HEK293 (cell line): ENCODE data around the gene POLR1D.

Source experiments
- CTCF ChIA-PET: fragments of 350-600 bp; formaldehyde crosslinking; extraction: SDS; loops from one replicate; lab custom pipeline; 2021; ENCODE audit warnings: antibody characterized with exemption; lab: Yijun Ruan, JAX
- POLR2A ChIA-PET: fragments of 300-600 bp; formaldehyde crosslinking; extraction: SDS; loops from one replicate; lab custom pipeline; 2020; ENCODE audit warnings: antibody characterized with exemption, inconsistent platforms; lab: Yijun Ruan, JAX
- H3K27ac ChIP-seq: fragments of 200-500 bp; sonication (Bioruptor generic); 2 replicates; pipeline ENCODE4 v1.5.1; 2014; ENCODE audit warnings: low read depth, low read length, control low read depth, inconsistent platforms; ENCODE audit errors: extremely low read depth
- H3K36me3 ChIP-seq, 2 experiments: fragments of 200-500 bp in 1 of 2; sonication (Bioruptor generic) in 1 of 2; 1 replicate in 1 of 2; 2 replicates in 1 of 2; pipeline ENCODE4 v1.5.1; 2014 to 2017; ENCODE audit warnings: inconsistent platforms in 2 of 2, low read length in 2 of 2; ENCODE audit not compliant: control insufficient read depth in 2 of 2, insufficient read depth in 1 of 2
- H3K4me1 ChIP-seq: fragments of 200-500 bp; sonication (Bioruptor generic); 2 replicates; pipeline ENCODE4 v1.5.1; 2014; ENCODE audit warnings: mild to moderate bottlenecking, low read length, inconsistent platforms; ENCODE audit not compliant: control insufficient read depth, insufficient read depth
- H3K4me3 ChIP-seq: 2 replicates; pipeline ENCODE4 v1.5.1; 2011; ENCODE audit warnings: low read depth, mild to moderate bottlenecking, control low read depth, low read length, moderate library complexity
- H3K9me3 ChIP-seq: fragments of 200-500 bp; sonication (Bioruptor generic); 2 replicates; pipeline ENCODE4 v1.5.1; 2014; ENCODE audit warnings: low read depth, low read length, inconsistent platforms; ENCODE audit not compliant: control insufficient read depth, insufficient read depth
- KLF10 ChIP-seq: fragments of 450-650 bp; IDR thresholded peaks from 2 replicates; pipeline ENCODE4 v1.5.1; 2018; ENCODE audit warnings: missing biosample characterization, mild to moderate bottlenecking, missing genetic modification characterization
- SCRT1 ChIP-seq: fragments of 450-650 bp; formaldehyde crosslinking; IDR thresholded peaks from 2 replicates; pipeline ENCODE4 v1.5.1; 2016; ENCODE audit warnings: missing biosample characterization, missing genetic modification characterization, borderline replicate concordance
- SETDB1 ChIP-seq: IDR thresholded peaks from one replicate; pipeline ENCODE4 v1.6.1; 2017; ENCODE audit warnings: mild to moderate bottlenecking, low read length, moderate library complexity, mixed read lengths; ENCODE audit not compliant: insufficient read length
- YY1 ChIP-seq: fragments of 450-650 bp; formaldehyde crosslinking; IDR thresholded peaks from 2 replicates; pipeline ENCODE4 v1.5.1; 2018; ENCODE audit warnings: missing biosample characterization, missing genetic modification characterization
- ZBTB21 ChIP-seq: fragments of 450-650 bp; formaldehyde crosslinking; IDR thresholded peaks from 2 replicates; pipeline ENCODE4 v1.5.1; 2017; ENCODE audit warnings: missing biosample characterization, missing genetic modification characterization
- ZNF146 ChIP-seq: fragments of 450-650 bp; formaldehyde crosslinking; IDR thresholded peaks from 2 replicates; pipeline ENCODE4 v1.5.1; 2016; ENCODE audit warnings: missing biosample characterization, missing genetic modification characterization
- ZNF223 ChIP-seq: fragments of 450-650 bp; formaldehyde crosslinking; IDR thresholded peaks from 2 replicates; pipeline ENCODE4 v1.5.1; 2016; ENCODE audit warnings: missing biosample characterization, missing genetic modification characterization
- ZNF404 ChIP-seq: fragments of 450-650 bp; formaldehyde crosslinking; IDR thresholded peaks from 2 replicates; pipeline ENCODE4 v1.5.1; 2017; ENCODE audit warnings: missing biosample characterization, missing genetic modification characterization
- ZNF416 ChIP-seq: fragments of 450-650 bp; formaldehyde crosslinking; IDR thresholded peaks from 2 replicates; pipeline ENCODE4 v1.5.1; 2016; ENCODE audit warnings: missing biosample characterization, missing genetic modification characterization
- ZNF433 ChIP-seq: fragments of 450-650 bp; formaldehyde crosslinking; IDR thresholded peaks from 2 replicates; pipeline ENCODE4 v1.5.1; 2016; ENCODE audit warnings: missing biosample characterization, missing genetic modification characterization, low read depth
- ZNF501 ChIP-seq: fragments of 450-650 bp; formaldehyde crosslinking; IDR thresholded peaks from 2 replicates; pipeline ENCODE4 v1.5.1; 2016; ENCODE audit warnings: missing biosample characterization, missing genetic modification characterization
- ZNF555 ChIP-seq: fragments of 450-650 bp; formaldehyde crosslinking; conservative IDR thresholded peaks from 2 replicates; pipeline ENCODE4 v1.5.1; 2017; ENCODE audit warnings: missing biosample characterization, mild to moderate bottlenecking, missing genetic modification characterization, inconsistent platforms
- ZNF791 ChIP-seq: fragments of 450-650 bp; formaldehyde crosslinking; IDR thresholded peaks from 2 replicates; pipeline ENCODE4 v1.5.1; 2016; ENCODE audit warnings: missing biosample characterization, missing genetic modification characterization
- TF ChIP-seq, protein P1 (sequence below): IDR thresholded peaks from 2 replicates; pipeline ENCODE4 v1.6.1; 2011; ENCODE audit warnings: mild to moderate bottlenecking, low read depth, low read length, borderline replicate concordance
- TF ChIP-seq, protein P2 (sequence below): fragments of 450-650 bp; formaldehyde crosslinking; conservative IDR thresholded peaks from 2 replicates; pipeline ENCODE4 v1.5.1; 2016; ENCODE audit warnings: low read depth, missing biosample characterization, missing genetic modification characterization
- TF ChIP-seq, protein P3 (sequence below): fragments of 450-650 bp; formaldehyde crosslinking; IDR thresholded peaks from 2 replicates; pipeline ENCODE4 v1.5.1; 2016; ENCODE audit warnings: missing biosample characterization, missing genetic modification characterization, low read depth

POLR1D gene

GRCh38 chr13:27600711-27601110 is 21.0 kb upstream of the POLR1D start (continued):
- TF ChIP-seq, protein P1, sequence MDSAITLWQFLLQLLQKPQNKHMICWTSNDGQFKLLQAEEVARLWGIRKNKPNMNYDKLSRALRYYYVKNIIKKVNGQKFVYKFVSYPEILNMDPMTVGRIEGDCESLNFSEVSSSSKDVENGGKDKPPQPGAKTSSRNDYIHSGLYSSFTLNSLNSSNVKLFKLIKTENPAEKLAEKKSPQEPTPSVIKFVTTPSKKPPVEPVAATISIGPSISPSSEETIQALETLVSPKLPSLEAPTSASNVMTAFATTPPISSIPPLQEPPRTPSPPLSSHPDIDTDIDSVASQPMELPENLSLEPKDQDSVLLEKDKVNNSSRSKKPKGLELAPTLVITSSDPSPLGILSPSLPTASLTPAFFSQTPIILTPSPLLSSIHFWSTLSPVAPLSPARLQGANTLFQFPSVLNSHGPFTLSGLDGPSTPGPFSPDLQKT = no peak
- TF ChIP-seq ZNF416 (tag by site-specific recombination) = no peak
- no peak for TF ChIP-seq ZNF404 (tag by site-specific recombination)

DNA sequence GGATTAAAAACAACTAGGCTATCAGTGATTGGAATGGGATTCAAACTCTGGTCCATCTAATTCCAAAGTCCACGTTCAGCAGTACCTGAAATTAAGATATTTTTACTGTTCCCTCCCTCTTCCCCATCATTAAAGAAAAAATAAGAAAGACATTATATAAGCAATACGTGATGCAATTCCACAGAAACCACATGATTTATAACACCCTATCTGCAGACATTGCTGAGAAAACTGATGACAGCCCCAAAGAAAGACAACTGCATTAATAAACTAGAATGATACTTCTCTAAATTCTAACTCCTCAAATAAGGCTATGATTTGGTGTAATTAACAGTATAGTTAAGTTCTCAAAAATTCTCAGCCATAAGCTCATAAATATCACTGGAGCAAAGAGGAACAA is 20.5 kb upstream of the POLR1D start:
- ChIA-PET CTCF (no interaction called here), POLR2A (no interaction called here)
- no peaks in the 10 kb centered on the region for H3K36me3 ChIP-seq
- H3K4me3 ChIP-seq = no peak overlapping the region
- H3K27ac ChIP-seq = no peak overlapping the region
- no peak for TF ChIP-seq ZNF223 (tag by site-specific recombination)
- no peak for TF ChIP-seq ZNF433
- TF ChIP-seq SCRT1 (tag by site-specific recombination) = no peak
- no peak for TF ChIP-seq ZBTB21 (tag by site-specific recombination)
- no peaks in the 10 kb centered on the region for H3K9me3 ChIP-seq
- H3K4me1 ChIP-seq = peaks cover 4% of the 10 kb centered on the region

DNA sequence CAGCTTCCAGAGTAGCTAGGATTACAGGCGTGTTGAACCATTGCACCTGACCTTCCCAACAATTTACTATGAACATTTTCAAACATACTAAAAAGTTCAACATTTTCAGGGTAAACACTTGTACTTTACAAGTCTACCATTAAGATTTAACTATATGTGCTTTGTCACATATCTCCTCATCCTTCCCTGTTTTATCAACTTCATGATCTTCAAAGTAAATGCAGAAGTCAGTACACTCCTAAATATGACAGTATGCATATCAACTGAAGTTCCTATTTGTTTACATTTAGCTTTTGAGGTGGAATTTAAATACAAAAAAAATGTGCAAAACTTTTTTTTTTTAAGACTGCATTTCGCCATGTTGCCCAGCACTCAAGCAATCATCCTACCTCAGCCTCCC is 19.9 kb upstream of the POLR1D start:
- Histone ChIP-seq H3K4me3 (no peak overlapping the region), H3K36me3 (no peaks in the 10 kb centered on the region), H3K4me1 (peaks cover 6% of the 10 kb centered on the region), H3K27ac (no peak overlapping the region), H3K9me3 (no peaks in the 10 kb centered on the region)
- ChIA-PET POLR2A (interaction anchor here (0.8 kb wide), 1 partner anchor 19 kb away, joined by 4 read pairs; the partner anchor contains the start of gene LNX2), CTCF (no interaction called here)
- TF ChIP-seq ZNF555 (tag by site-specific recombination) (no peak), ZNF433 (no peak)
- TF ChIP-seq, protein P2, sequence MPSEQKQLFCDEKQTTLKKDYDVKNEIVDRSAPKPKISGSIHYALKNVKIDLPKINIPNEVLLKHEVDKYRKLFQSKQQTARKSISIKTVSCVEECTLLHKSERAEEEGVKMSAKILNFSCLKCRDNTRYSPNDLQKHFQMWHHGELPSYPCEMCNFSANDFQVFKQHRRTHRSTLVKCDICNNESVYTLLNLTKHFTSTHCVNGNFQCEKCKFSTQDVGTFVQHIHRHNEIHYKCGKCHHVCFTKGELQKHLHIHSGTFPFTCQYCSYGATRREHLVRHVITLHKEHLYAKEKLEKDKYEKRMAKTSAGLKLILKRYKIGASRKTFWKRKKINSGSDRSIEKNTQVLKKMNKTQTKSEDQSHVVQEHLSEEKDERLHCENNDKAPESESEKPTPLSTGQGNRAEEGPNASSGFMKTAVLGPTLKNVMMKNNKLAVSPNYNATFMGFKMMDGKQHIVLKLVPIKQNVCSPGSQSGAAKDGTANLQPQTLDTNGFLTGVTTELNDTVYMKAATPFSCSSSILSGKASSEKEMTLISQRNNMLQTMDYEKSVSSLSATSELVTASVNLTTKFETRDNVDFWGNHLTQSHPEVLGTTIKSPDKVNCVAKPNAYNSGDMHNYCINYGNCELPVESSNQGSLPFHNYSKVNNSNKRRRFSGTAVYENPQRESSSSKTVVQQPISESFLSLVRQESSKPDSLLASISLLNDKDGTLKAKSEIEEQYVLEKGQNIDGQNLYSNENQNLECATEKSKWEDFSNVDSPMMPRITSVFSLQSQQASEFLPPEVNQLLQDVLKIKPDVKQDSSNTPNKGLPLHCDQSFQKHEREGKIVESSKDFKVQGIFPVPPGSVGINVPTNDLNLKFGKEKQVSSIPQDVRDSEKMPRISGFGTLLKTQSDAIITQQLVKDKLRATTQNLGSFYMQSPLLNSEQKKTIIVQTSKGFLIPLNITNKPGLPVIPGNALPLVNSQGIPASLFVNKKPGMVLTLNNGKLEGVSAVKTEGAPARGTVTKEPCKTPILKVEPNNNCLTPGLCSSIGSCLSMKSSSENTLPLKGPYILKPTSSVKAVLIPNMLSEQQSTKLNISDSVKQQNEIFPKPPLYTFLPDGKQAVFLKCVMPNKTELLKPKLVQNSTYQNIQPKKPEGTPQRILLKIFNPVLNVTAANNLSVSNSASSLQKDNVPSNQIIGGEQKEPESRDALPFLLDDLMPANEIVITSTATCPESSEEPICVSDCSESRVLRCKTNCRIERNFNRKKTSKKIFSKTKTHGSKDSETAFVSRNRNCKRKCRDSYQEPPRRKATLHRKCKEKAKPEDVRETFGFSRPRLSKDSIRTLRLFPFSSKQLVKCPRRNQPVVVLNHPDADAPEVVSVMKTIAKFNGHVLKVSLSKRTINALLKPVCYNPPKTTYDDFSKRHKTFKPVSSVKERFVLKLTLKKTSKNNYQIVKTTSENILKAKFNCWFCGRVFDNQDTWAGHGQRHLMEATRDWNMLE (tag by site-specific recombination) = no peak

DNA sequence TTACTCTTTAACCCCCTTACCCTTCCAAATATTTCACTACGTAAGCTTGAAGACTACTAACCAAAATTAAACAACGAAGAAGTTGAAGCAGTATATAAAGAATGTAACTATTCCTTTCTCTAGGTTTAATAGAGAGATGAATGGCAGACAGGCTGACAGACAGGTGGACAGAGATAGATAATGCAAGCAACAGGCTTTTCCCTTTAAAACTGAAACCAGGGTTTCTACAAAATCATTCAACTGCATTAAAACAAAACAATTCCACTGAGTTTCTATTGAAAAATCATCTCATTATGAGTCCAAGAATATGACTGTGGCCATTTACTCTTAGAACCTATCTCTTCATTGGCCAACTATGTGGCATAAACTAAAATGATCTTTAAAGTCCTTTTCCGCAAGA is 16.6 kb upstream of the POLR1D start:
- Histone ChIP-seq H3K36me3 (no peaks in the 10 kb centered on the region), H3K9me3 (no peaks in the 10 kb centered on the region), H3K4me3 (no peak overlapping the region), H3K27ac (no peak overlapping the region), H3K4me1 (peaks cover 8% of the 10 kb centered on the region)
- ChIA-PET POLR2A (interaction anchor here (1.2 to 2.7 kb wide), 2 partner anchors 13 to 16 kb away, joined by 3 to 7 read pairs; partner anchors contain the start of gene LNX2), CTCF (no interaction called here)
- TF ChIP-seq ZNF791 (tag by site-specific recombination) = no peak
- no peak for TF ChIP-seq YY1 (tag by site-specific recombination)
- TF ChIP-seq ZNF501 (tag by site-specific recombination) = no peak
- TF ChIP-seq SETDB1 = no peak
- TF ChIP-seq ZNF146 = no peak
- TF ChIP-seq, protein P3, sequence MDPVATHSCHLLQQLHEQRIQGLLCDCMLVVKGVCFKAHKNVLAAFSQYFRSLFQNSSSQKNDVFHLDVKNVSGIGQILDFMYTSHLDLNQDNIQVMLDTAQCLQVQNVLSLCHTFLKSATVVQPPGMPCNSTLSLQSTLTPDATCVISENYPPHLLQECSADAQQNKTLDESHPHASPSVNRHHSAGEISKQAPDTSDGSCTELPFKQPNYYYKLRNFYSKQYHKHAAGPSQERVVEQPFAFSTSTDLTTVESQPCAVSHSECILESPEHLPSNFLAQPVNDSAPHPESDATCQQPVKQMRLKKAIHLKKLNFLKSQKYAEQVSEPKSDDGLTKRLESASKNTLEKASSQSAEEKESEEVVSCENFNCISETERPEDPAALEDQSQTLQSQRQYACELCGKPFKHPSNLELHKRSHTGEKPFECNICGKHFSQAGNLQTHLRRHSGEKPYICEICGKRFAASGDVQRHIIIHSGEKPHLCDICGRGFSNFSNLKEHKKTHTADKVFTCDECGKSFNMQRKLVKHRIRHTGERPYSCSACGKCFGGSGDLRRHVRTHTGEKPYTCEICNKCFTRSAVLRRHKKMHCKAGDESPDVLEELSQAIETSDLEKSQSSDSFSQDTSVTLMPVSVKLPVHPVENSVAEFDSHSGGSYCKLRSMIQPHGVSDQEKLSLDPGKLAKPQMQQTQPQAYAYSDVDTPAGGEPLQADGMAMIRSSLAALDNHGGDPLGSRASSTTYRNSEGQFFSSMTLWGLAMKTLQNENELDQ (tag by site-specific recombination) = no peak
- TF ChIP-seq ZNF416 (tag by site-specific recombination) = no peak
- no peak for TF ChIP-seq KLF10 (tag by site-specific recombination)
